Measurements from ENCODE around the gene GAS2L2.
A peak's percentile ranks its signal among the peaks of the same experiment; 100 is the strongest.
"Not testable (repeated sequence)": the region's sequence is repeated elsewhere in the genome, so short reads cannot be mapped to it uniquely, and the experiment has no call there.

GAS2L2 gene

DNA sequence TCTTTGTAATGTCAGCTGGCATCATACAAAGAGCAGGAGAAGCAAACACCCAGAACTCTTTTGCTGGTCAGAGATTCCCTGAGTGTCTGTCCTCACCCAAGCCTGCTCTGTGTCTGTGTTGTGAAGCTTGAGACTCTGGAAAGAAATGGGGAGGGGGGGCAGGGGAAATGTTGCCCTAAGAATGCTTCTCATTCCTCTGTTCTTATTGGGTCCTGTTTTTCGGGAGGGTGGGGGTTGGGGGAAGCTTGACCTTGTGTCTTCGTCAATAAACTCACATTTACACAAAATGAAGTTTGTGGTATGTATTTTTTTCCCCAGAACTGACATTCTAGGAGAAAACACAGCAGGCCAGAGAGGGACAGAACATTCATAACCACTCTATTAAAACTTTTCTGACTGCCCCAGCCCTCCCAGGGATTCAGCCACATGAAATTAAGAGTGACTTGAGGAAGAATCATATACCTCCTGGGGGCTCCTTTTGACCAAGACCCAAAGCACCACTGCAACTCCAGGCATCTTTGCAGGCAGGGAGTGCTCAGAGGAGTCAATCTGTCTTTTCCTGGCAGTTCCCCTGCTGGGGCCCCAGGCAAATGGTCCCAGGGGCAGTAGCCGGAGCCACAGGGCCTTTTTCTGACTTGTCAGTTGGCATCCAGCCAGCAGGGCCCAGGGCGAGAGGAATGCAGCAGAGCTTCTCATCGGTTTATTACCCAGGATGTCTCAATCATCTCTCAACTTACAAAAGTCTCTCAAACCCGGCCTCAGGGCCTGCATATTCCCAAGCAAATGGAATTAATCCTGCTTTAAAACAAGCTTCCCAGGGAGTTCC, 26.7 kb downstream of the GAS2L2 start:
- DNase-seq, result peak; percentile 64

DNA sequence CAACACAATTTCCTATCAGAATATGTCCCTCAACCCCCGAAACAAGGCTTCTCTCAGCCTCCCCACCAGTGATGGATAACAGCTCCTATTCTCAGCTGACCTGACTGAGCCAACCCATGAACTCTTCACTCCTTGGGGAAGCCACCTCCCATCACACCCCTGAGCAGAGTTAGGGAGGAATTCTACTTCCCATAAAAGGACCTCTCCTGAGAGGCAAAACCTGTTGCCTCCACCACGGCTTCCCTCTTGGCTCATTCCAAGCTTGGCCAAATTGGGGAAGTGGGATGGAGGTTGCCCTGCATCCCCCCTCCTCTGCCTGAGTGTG, 27.3 kb downstream of the GAS2L2 start:
- DNase-seq, result no peak

DNA sequence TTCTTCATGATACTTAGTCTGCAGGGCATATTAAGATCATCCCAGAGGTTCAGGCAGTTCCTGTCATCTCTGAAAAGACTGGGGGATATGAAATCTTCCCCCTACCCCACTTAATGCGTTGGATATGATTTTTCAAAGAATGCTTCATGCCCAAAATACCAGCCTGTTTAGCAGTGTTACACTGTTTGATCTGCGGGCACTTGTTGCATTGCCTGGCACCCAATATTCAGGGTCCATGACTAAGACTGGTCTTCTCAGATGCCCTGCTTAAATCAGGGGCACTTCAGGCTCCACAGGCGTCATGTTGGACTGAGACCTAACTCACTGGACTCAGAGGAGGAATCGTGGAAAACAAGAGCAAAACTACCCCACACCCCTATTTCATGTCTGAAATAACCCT, 28.0 kb downstream of the GAS2L2 start:
- no peak for DNase-seq

DNA sequence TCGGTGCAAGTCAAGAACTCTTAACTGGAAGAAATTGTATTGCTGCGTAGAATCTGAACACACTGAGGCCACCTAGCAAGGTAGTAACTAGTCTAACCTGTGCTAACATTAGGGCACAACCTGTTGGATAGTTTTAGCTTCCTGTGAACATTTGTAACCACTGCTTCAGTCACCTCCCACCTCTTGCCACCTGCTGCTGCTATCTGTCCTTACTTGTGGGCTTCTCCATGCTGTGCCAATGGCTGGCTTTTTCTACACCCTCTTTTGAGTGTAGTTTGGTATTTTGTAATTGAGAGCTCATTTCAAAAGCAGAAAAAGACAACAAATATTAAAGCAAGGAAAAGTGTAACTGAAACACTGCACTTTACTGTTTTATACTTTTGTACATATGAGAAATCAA, 29.3 kb downstream of the GAS2L2 start:
- DNase-seq, result no peak

DNA sequence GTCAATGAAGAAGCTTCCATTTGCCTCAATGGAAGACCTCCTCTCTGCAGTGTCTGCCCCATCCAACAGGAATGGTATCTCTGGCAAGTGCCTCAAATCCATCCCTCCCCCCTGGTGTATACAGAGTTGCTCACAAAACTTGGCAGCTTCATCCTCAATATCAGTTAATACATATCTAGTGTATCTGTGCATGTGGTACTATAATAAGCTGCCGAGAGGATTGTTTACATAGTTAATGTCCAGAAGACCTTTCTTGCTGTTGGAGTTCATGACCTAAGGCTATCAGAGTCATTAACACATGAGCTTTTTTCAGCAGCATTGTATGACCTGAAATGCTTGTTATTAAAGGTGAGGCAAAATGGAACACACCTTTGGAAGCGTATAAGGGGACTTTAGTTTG, 35.6 kb downstream of the GAS2L2 start:
- no peak for DNase-seq

DNA sequence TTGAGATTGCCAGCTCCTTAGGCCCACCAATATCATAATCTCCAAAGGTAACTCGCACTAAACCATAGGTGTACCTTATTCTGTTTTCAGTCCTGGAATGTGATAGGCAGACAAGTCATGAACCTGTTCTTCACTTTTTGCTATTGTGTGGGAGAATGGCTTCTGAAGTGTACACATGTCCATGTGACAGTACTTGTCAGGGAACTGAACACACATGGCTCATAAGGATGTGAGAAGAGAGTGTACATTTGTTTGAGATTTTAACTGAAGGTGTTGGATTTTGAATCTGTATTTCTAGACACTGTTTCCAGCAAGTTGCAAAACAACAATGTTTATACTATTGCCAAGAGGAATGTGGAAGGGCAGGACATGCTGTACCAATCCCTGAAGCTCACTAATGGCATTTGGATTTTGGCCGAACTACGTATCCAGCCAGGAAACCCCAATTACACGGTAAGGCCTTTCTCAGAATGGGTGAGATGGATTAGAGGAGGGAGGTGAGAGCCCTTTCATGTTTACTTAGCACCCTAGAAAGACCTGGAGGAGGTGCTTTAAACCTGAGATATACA, 36.1 kb downstream of the GAS2L2 start:
- no peak for DNase-seq

DNA sequence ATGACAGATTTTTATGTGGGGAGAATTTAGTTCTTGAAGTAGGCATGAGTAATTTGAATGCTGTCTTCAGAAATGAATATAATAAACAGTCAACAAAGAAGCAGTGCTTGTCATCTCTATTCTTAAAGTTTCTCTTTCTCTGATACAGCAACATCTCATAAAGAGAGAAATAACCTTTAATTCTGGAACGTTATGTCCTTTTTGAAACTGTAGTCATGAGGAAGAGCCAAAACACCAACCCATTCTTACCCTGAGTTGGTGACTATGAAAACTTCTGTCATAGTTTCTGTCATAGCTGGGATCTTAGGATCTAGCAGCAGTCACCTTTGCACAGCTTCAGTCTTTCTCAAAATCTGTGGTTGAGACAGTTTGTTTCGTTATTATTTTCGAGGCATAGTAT, 36.9 kb downstream of the GAS2L2 start:
- DNase-seq, result no peak

DNA sequence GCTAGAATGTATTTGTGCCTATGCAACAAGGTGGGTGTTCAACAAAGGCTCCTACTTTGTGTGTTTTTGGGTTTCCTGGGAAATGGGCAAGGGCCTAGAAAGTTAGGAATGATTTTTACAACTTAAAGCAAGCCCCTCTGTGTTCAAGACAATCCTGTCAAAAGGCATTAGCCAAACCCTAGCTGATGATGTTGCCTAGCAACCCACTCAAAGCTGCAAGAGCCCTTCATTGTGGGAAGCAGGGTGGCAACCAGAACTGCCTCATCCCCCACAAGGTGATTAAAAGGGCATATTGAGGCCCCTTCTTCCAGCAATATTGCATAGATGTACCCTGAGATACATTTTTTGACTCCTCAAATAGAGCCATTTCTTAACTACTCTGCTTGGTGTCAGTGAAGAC, 37.6 kb downstream of the GAS2L2 start:
- DNase-seq, result no peak

DNA sequence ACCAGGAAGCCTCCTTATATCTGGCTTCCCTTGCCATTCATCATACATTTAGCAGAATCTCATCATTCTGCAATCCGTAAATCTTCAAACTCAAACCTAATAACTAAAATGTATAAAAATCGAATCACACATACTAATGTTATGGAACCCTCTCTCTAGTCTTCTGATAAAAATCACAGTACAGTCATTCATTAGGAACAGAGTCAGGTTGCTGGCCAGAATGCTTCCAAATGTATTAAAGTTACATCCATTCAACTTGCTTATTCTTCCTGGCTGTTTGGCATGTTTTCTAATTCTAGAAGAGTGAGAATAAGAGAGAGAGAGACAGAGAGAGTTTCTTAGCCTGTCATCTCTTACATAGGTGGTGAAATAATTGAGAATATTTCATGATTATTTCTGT, 38.1 kb downstream of the GAS2L2 start:
- no peak for DNase-seq

DNA sequence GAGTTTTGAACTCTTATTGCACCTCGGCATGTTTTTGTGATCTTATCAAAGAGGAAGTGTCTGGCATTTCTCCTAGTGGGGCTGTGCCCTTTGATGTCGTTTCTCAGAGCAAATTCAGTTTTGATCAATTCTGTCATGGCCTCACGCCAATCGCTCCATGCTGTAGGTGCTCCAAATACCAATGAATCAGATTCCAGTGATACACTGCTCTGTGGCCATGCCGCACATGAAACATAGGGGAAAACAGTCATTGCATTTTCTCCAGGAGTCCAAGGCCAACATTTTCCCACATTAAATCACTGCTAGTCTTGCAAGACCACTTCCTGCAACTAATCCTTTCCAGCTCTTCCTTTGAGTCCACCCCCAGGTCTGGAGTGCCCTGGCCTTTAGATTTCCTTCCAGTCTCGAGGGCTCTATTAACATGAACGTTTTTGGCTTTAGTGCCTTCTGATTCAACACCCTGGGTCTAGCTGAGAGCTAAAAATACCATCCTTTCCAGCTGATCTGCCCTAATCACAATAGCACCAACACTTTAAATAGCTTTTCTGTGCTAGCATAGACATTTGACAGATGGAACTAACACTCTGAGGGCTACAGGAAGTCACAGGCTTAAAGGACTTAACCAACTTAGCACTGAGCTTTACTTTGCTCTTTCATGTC, 39.8 kb downstream of the GAS2L2 start:
- peak; percentile 37 for DNase-seq

DNA sequence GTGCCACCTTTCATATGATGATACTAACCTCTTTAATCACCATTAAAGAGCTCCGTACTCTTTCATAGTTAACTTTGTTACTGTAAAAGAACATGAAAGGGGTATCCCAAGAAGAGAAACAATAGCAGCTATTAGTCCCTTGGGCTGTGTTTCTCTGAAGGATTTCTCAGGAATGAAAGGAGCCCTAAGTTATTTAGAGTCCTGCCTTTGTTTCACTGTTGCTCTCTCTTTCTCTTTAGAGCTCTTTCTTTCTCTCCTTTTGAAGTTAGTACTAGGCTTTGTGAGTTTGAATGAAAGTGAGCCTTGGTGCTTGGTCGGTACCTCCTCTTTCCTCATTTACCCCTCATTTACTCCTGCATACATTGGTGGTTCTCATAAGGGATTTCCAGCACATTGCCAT, 42.1 kb downstream of the GAS2L2 start:
- DNase-seq, result no peak

DNA sequence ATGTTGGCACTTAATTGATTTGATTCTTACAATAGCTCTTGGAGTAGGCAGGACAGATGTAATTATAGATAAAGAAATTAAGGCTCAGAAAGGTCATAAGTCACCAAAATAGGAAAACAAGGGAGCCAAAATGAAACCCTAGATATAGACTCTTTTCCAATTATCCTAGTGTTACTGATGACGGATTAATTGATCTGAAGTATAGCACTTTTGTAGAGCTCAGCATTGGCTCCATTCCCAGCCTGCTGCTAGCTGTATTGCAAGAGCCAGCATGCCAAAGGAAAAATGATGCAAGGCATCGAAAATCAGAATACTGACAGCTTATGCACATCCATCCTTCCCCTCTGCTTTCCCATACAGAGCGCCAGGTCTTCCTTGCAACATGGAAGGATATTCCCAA, 43.2 kb downstream of the GAS2L2 start:
- no peak for DNase-seq

DNA sequence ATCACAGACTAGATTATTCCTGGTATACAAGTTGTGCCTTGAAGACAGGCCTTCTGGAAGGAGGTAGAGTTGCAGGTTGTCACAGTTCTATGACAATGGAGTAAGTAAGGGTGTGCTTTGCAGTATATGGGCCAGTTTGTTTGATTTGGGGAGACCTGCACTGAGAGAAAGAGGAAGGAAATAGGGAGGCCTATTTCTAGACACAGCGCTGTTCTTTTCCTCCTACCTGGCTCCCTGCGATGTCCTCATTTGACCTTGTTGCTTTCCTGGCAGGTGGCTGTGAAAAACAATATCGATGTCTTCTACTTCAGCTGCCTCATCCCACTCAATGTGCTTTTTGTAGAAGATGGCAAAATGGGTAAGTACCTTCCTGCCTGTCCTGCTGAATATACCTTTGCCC, 44.1 kb downstream of the GAS2L2 start:
- no peak for DNase-seq

DNA sequence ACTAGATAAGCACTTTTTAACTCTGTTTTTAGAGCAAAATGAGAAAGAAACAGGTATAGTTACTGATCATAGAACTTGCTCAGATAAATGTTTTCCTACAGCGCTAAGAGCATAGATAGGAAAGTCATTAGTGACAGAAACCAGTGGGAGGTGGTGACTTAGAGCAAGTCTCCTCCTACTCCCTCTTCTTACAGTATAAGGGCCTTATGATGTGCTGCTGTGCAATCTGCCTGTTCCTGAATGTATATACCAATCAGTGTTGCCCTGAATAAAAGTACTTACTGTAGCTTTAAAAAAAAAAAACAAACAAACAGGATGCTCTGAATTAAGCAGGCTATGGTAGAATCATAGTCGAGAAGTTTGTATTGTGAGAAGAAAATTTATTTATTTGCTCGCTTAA, 44.9 kb downstream of the GAS2L2 start:
- no peak for DNase-seq

DNA sequence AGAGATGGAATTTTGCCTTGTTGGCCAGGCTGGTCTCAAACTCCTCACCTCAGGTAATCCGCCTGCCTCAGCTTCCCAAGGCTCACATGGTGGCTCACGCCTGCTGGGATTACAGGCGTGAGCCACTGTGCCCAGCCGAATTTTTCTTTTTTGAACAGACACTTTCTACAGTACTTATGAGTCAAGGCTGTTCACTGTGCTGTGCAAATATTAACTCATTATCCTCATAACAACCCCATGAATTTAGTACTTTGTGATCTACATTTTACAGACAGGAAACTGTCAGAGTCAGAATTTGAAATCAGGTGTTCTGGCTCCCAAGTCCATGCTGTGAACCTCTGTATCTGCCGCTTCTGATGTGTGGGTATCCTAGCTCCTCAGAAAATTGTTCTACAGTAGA, 47.3 kb downstream of the GAS2L2 start:
- no peak for DNase-seq

DNA sequence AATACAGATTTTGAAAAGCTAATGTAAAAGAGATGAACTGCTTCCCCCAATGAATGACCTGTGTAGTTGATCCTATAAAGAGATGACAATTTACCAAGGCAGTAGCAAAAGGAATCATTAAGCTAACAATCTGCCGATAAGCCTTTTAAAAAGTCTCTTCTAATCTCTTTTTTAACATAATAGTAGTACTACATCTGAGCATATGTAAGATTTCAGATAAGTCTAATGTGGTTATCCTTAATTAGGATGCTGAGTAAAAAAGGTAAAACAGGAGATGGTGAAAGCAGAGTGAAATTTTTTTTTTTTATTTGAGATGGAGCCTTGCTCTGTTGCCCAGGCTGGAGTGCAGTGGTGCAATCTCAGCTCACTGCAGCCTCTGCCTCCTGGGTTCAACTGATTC, 47.8 kb downstream of the GAS2L2 start:
- DNase-seq, result no peak

DNA sequence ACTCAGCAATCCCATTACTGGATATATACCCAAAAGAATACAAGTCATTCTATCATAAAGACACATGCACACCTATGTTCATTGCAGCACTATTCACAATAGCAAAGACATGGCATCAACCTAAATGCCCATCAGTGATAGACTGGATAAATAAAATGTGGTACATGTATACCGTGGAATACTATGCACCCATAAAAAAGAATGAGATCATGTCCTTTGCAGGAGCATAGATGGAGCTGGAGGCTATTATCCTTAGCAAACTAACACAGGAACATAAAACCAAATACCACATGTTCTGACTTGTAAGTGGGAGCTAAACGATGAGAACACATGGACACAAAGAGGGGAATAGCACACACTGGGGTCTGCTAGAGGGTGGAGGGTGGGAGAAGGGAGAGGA, 49.7 kb downstream of the GAS2L2 start:
- not testable (repeated sequence) for DNase-seq

DNA sequence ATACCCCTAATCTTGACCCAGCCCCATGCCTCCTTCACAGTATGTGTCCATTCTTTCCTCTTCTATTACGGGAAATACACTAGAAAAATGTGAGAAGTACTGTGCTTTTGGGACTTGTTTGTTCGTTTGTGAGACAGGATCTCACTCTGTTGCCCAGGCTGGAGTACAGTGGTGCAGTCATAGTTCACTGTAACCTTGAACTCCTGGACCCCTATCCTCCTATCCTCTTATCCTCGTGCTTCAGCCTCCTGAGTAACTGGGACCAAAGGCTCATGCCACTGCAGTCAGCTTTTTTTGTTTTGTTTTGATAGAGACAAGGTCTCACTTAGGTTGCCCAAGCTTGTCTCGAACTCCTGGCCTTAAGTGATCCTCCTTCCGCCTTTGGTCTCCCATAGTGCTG, 51.5 kb downstream of the GAS2L2 start:
- no peak for DNase-seq

DNA sequence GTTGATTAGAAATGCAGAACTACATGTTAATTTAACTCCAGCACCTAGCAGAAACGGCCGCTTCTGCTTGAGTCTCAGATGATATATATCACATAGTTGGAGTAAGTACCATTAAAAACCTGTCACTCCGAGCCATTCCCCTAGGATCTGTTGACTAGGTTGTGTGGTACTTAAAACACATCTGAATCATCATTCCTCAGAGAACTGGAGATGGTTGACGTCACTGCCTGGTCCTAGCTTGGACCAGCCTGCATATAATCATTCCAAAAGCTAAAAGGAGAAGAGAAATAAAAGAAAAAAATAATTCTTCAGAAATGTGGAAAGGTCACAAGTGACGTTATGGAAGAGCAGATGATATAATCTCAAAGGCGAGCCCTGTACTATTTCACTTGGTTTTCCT, 52.9 kb downstream of the GAS2L2 start:
- no peak for DNase-seq

DNA sequence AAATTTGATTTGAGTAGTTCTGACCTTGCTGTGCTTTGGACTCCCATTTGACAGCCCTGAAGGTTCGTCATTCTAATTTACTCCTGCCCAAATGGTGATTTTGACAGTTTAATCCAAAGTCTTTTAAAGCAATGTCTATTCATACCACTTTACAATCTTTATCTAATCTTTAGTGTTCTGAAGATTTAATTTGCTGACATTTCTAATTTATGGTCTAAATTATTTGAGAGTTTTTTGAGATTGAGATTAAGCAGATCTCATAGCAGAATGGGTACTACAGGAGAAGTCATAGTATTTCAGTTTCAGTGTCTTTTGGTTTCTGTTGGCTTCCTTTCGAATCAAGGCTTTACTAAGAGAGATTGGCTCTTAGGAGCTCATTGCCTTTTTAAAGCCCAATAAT, 54.2 kb downstream of the GAS2L2 start:
- no peak for DNase-seq

DNA sequence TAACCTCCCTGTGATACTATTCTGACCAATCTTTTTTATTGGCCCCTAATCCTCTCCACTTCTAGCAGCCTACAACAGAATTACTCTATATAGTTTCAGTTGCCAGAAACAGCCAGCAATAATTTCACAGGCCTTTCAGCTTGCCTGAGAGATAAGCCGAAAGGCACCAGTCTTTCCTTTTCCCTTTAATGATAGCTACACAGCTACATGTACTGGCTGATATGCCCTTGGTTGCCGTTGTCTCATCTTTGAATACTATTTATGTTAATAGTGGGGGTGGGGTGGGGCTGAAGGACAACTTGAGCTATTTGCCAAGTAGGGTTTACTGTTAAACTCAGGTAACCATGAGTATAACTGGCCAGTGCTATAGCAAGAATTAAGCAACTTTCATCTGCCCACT, 57.4 kb downstream of the GAS2L2 start:
- no peak for DNase-seq

DNA sequence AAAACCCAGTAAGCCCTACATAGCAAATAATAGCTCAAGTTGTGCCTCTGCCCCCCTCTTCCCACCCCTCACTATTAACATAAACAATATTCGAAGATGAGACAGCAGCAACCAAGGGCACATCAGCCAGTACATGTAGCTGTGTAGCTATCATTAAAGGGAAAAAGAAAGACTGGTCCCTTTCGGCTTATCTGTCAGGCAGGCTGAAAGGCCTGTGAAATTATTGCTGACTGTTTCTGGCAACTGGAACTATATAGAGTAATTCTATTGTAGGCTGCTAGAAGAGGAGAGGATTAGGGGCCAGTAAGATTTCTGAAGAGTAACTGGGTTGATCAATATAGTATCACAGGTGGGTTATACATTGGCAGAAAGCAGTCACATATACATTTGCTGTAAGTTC, 58.1 kb downstream of the GAS2L2 start:
- no peak for DNase-seq

All from femur (tissue), 1 donor.